CMK (cell line): ENCODE data around the gene SPEF2.
"Not testable (repeated sequence)": the region's sequence is repeated elsewhere in the genome, so short reads cannot be mapped to it uniquely, and the experiment has no call there.

Source experiments
- DNase-seq: peaks from one replicate; pipeline ENCODE4 v3.0.0-alpha.2; 2010; ENCODE audit warnings: low read depth

The SPEF2 gene

DNA sequence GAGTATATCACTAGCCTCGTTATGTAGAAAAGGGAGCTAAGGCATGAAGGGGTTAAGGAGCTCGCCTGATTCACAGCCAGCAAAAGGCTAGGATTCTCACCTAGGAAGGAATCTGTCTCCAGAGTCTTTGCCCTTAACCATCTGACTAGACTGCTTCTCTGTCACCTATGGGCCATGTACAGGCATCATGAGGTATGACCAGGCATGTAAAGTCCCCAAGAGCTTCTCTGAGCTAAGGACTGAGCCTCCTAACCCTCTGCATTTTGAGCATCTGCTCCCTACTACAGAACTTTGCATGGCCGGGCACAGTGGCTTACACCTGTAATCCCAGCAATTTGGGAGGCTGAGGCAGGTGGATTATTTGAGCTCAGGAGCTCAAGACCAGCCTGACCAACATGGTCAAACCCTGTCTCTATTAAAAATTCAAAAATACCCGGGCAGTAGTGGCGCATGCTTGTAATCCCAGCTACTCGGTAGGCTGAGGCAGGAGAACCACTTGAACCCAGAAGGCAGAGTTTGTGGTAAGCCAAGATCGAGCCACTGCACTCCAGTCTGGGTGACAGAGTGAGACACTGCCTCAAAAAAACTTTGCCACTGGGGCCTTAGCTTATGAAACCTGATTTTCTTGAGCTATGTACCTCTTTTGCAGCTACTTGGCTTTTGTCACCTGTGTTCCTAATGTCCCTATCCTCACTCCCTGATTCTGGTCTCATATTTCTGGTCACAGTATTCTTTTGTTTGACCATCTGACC is 205.9 kb downstream of the SPEF2 start:
- DNase-seq, result no peak

- no peak for DNase-seq
Observed at GRCh38 chr5:35826056-35826455, 208.4 kb downstream of the SPEF2 start.

DNA sequence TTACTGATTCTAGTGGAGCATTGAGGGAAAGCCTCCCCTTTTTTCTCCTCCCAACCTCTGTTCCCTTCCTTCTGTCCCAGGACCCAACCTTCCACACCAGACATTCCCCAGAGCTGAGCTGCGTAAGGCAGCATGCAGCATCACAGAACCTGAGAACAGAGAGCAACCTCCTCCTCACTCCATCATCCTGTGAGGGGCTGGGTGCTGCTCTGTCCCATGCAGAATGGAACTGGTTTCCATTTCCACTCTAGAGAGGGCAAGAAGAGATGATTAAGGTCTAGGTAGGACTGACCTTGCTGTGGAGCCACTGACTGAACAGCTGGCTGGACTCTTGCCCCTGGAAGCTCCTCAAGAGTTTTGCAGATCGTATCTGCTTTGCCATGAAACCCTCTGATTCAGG is 208.9 kb downstream of the SPEF2 start:
- no peak for DNase-seq

GRCh38 chr5:35828082-35828598 is 210.5 kb downstream of the SPEF2 start:
- no peak for DNase-seq

- no peak for DNase-seq
Observed at GRCh38 chr5:35830587-35830986, 212.9 kb downstream of the SPEF2 start.

- no peak for DNase-seq
Observed at GRCh38 chr5:35832762-35833161, 215.1 kb downstream of the SPEF2 start.

- no peak for DNase-seq
Observed at GRCh38 chr5:35833224-35833623, 215.6 kb downstream of the SPEF2 start.

GRCh38 chr5:35835796-35836742 is 218.4 kb downstream of the SPEF2 start:
- DNase-seq, result no peak

GRCh38 chr5:35838370-35839042 is 220.8 kb downstream of the SPEF2 start:
- no peak for DNase-seq

DNA sequence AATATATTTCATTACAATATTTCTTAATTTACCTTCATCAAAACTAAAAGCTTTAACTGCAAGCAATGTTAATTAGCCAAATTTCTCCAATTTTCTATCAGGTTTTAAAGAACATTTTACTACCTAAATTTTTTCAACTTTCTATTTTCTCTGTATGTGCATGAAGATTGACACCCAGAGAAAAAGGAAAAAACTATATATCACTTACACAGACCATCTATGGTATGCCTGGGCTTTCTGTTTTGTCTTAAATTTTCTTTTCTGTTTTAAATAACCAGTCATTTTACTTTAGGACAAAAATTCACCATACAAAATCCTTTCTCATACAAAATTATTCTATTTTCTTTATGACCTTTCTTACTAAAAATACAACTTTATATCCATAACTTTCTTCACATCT is 225.2 kb downstream of the SPEF2 start:
- no peak for DNase-seq

GRCh38 chr5:35845508-35845907 is 227.8 kb downstream of the SPEF2 start:
- not testable (repeated sequence) for DNase-seq

GRCh38 chr5:35847491-35847890 is 229.8 kb downstream of the SPEF2 start:
- DNase-seq, result no peak

DNA sequence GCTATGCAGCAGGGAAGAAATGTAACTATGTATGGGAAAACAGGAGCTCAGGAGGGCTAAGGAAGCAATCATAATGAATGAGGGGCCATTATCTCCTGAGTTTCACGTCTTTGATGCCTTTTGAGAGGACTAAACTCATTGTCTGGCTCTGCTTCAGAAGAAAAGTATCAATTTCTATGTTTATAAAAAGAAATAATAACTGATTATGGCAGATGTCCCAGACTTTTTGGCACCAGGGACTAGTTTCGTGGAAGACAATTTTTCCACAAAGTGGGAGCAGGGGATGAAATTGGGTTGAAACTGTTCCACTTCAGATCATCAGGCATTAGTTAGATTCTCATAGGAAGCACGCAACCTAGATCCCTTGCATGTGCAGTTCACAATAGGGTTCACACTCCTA is 230.3 kb downstream of the SPEF2 start:
- no peak for DNase-seq

- DNase-seq, result no peak
Observed at GRCh38 chr5:35849860-35850259, 232.2 kb downstream of the SPEF2 start.

DNA sequence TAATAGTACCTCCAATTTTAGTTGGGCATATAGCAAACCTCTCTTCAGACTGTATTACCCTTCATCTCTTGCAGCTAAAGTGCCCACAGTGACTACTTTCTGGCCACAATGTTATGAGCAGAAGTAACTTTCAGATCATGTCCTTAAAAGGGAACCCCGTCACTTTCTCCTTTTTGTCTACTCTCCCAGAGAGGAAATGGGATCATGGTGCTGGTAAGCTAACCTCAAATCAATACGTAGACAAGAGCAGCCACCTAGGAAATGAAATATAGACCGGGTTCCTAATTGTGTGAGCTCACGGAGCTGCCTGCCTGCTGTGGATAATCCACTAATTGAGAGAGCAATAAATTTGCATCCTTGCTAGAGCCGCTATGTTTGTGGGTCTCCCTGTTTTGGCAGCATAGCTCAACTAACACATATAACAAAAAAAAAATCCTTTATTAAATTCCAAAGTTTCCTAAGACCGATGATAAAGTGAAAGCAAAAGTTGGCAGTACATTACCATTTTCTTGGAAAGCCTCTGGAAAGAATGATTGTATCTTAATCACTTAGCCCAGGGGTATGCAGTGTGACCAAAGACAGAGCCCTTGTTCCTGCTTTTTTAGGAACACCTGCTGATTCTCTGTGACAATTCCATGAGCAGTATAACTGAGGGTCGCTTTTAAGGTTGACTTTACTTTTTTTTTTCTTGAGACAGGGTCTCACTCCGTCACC is 233.5 kb downstream of the SPEF2 start:
- no peak for DNase-seq

DNA sequence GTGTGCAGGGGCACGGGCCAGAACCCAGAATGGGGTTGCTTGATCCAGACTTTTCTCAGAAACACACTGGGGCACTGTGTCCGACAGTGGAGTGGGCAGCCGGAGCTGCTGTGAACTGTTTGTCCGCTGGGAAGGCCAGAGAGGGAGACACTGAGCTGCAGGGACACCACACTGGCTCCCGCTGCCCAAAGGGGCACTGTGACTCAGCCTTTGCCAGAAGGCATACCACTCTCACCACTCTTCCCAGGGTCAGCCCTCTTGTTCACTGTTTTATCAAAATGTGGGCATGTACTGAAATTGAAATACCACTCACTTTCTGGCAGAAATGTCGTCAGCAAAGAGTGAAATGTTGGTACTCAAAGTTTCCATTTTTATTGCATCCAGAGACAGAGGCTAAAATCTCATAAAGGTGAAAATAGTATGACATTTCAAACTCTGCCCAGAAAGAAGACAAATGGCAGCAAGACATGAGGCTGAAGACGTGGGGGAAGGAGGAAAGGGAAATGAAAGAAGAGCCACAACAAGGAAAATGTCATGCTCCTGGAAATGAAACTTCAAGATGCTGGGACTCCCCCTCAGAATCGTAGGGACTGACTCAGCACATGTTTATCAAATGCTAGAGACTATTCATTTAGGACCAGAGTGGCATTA is 234.5 kb downstream of the SPEF2 start:
- DNase-seq, result no peak

GRCh38 chr5:35852773-35853172 is 235.1 kb downstream of the SPEF2 start:
- no peak for DNase-seq

- DNase-seq, result no peak
Observed at GRCh38 chr5:35853631-35854030, 236.0 kb downstream of the SPEF2 start.

DNA sequence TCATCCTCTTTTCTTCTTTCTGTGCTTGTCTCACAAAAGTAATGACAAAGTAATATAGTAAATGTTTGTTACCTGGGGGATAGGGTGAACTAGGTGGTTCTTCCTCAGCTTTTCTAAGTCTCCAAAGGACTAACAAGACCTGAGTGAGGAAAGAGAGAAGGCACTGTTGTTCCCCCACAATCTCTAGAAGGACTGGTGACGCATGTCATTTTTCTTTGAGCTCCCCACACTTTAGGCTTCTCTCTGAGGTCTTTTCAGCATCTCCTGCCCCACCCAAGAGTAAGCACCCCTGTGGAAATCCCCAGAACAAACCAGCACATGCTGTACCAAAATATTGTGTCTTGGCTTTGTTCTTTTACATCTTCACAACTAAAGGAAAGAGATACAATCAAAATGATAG is 236.6 kb downstream of the SPEF2 start:
- DNase-seq, result no peak

- DNase-seq, result no peak
Observed at GRCh38 chr5:35855187-35855586, 237.5 kb downstream of the SPEF2 start.

DNA sequence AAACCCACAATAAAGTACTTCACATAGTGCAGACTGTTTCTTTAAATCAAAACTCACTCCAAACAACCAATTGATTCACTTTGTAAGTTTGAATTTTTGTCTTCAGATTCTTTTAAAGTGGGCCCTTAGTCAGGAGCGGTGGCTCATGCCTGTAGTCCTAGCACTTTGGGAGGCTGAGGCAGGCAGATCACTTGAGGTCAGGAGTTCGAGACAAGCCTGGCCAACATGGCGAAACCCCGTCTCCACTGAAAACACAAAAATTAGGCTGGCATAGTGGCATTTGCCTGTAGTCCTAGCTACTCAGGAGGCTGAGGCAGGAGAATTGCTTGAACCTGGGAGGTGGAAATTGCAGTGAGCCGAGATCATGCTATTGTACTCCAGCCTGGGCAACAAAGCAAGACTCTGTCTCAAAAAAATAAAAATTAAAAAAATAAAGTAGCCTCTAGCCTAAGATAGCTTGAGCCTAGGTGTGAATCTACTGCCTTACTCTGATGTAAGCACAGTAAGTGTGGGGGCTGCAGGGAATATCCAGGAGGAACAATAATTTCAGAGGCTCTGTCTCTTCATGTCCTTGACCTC is 238.6 kb downstream of the SPEF2 start:
- not testable (repeated sequence) for DNase-seq
